ENCODE measurements around the gene FYN. TPM values are rescaled to one million over a fixed set of nuclear protein-coding genes. Genes with fewer than 3 reads are reported as not detected.

The FYN gene
- total RNA-seq, 1 donor from 2014 or later, result 130 TPM

GRCh38 chr6:111711476-111711875, 161.8 kb downstream of the FYN start:
- peak overlapping the region; percentile 56 for H3K27ac ChIP-seq
- DNase-seq (ENCODE audit: extremely low spot score in 2 of 2), result peak in 1 of 2 donors; percentile 83
- H3K4me3 ChIP-seq, result no peak overlapping the region
- no peaks in the 10 kb centered on the region for H3K9me3 ChIP-seq
- H3K27me3 ChIP-seq, result no peaks in the 10 kb centered on the region
- TF ChIP-seq CTCF (IDR thresholded peaks at IDR 0.05) (no peak), POLR2AphosphoS5 (IDR thresholded peaks at IDR 0.05; ENCODE audit: insufficient read depth in 1 of 2, low read depth in 1 of 2) (peak in 1 of 2 donors; percentile 51)
- peaks cover 34% of the 10 kb centered on the region for H3K4me1 ChIP-seq
- H3K36me3 ChIP-seq, result peaks cover 0 to 7% of the 10 kb centered on the region in 2 donors
- intact Hi-C loops (cut with DNase I), result loop anchor here (5.0 kb wide), 2 partner anchors 161 to 286 kb away; partner anchors contain the start of gene FYN

GRCh38 chr6:111710911-111711310, 162.3 kb downstream of the FYN start:
- H3K27ac ChIP-seq, result peak overlapping the region; percentile 56
- intact Hi-C loops (cut with DNase I), result loop anchor here (5.0 kb wide), 2 partner anchors 161 to 286 kb away; partner anchors contain the start of gene FYN
- TF ChIP-seq POLR2A (IDR thresholded peaks at IDR 0.05) (no peak), CTCF (IDR thresholded peaks at IDR 0.05) (no peak), POLR2AphosphoS5 (IDR thresholded peaks at IDR 0.05; ENCODE audit: insufficient read depth in 1 of 2, low read depth in 1 of 2) (no peak)
- H3K4me1 ChIP-seq, result peaks cover 34% of the 10 kb centered on the region
- peaks cover 0 to 7% of the 10 kb centered on the region in 2 donors for H3K36me3 ChIP-seq
- H3K9me3 ChIP-seq, result no peaks in the 10 kb centered on the region
- no peak overlapping the region for H3K4me3 ChIP-seq
- DNase-seq (ENCODE audit: extremely low spot score in 2 of 2), result peak in 1 of 2 donors; percentile 81
- H3K27me3 ChIP-seq, result no peaks in the 10 kb centered on the region

- Histone ChIP-seq H3K4me1 (peaks cover 34% of the 10 kb centered on the region), H3K4me3 (no peak overlapping the region), H3K27ac (peak overlapping the region; percentile 56), H3K36me3 (peaks cover 0 to 7% of the 10 kb centered on the region in 2 donors), H3K27me3 (no peaks in the 10 kb centered on the region), H3K9me3 (no peaks in the 10 kb centered on the region)
- intact Hi-C loops (cut with DNase I), result loop anchor here (5.0 kb wide), 2 partner anchors 162 to 287 kb away; partner anchors contain the start of gene FYN
- DNase-seq (ENCODE audit: extremely low spot score in 2 of 2), result no peak
- TF ChIP-seq POLR2AphosphoS5 (IDR thresholded peaks at IDR 0.05; ENCODE audit: insufficient read depth in 1 of 2, low read depth in 1 of 2) (no peak), POLR2A (IDR thresholded peaks at IDR 0.05) (no peak), CTCF (IDR thresholded peaks at IDR 0.05) (no peak)
Observed at GRCh38 chr6:111710439-111710838, 162.8 kb downstream of the FYN start.

GRCh38 chr6:111709615-111710398, 163.4 kb downstream of the FYN start:
- Histone ChIP-seq H3K4me3 (no peak overlapping the region), H3K27ac (peak overlapping the region; percentile 56), H3K27me3 (no peaks in the 10 kb centered on the region), H3K9me3 (no peaks in the 10 kb centered on the region), H3K4me1 (peaks cover 34% of the 10 kb centered on the region), H3K36me3 (peaks cover 0 to 7% of the 10 kb centered on the region in 2 donors)
- intact Hi-C loops (cut with DNase I), result loop anchor here (5.0 kb wide), 3 partner anchors 162 to 332 kb away; partner anchors contain the start of gene FYN
- peak in 1 of 2 donors; percentile 82 for DNase-seq (ENCODE audit: extremely low spot score in 2 of 2)
- TF ChIP-seq CTCF (IDR thresholded peaks at IDR 0.05), result peak; percentile 75 to 91 (median 77)
- TF ChIP-seq POLR2A (IDR thresholded peaks at IDR 0.05), result no peak
- TF ChIP-seq POLR2AphosphoS5 (IDR thresholded peaks at IDR 0.05; ENCODE audit: insufficient read depth in 1 of 2, low read depth in 1 of 2), result peak in 1 of 2 donors; percentile 59

- no peaks in the 10 kb centered on the region for H3K27me3 ChIP-seq
- peak in 1 of 2 donors; percentile 79 for DNase-seq (ENCODE audit: extremely low spot score in 2 of 2)
- intact Hi-C loops (cut with DNase I), result loop anchor here (5.0 kb wide), 1 partner anchor 333 kb away; no protein-coding TSS in a partner anchor
- H3K4me1 ChIP-seq, result peaks cover 34% of the 10 kb centered on the region
- H3K9me3 ChIP-seq, result no peaks in the 10 kb centered on the region
- H3K36me3 ChIP-seq, result peaks cover 0 to 7% of the 10 kb centered on the region in 2 donors
- no peak overlapping the region for H3K27ac ChIP-seq
- H3K4me3 ChIP-seq, result no peak overlapping the region
- TF ChIP-seq POLR2A (IDR thresholded peaks at IDR 0.05) (no peak), POLR2AphosphoS5 (IDR thresholded peaks at IDR 0.05; ENCODE audit: insufficient read depth in 1 of 2, low read depth in 1 of 2) (no peak), CTCF (IDR thresholded peaks at IDR 0.05) (no peak)
Observed at GRCh38 chr6:111709201-111709600, 164.1 kb downstream of the FYN start.

All from vagina (tissue), 2 donors.